ENCODE measurements around the gene ZNF883.
A peak's percentile ranks its signal among the peaks of the same experiment; 100 is the strongest.
"Not testable (repeated sequence)": the region's sequence is repeated elsewhere in the genome, so short reads cannot be mapped to it uniquely, and the experiment has no call there.

The ZNF883 gene

GRCh38 chr9:113011911-113012381 lies at the start of gene ZNF883:
Gene ZNF883 (minus strand): TSS chr9:113012192.
- DNase-seq (ENCODE audit: low read depth), result peak; percentile 0

GRCh38 chr9:113061072-113061850 lies 49.3 kb upstream of the ZNF883 start:
- DNase-seq (ENCODE audit: low read depth), result not testable (repeated sequence)

GRCh38 chr9:113059581-113060284 lies 47.7 kb upstream of the ZNF883 start:
- DNase-seq (ENCODE audit: low read depth), result not testable (repeated sequence)

GRCh38 chr9:113057193-113057592 lies 45.2 kb upstream of the ZNF883 start:
- no peak for DNase-seq (ENCODE audit: low read depth)

- peak; percentile 58 for DNase-seq (ENCODE audit: low read depth)
Measured at GRCh38 chr9:113056191-113057106, 44.5 kb upstream of the ZNF883 start, which contains the start of gene ZFP37. Gene ZFP37 (minus strand): TSS chr9:113056724. CDS start chr9:113056688, 36 bp downstream.

GRCh38 chr9:113042884-113043657 lies 31.1 kb upstream of the ZNF883 start:
- DNase-seq (ENCODE audit: low read depth), result no peak

- no peak for DNase-seq (ENCODE audit: low read depth)
Measured at GRCh38 chr9:113026200-113026599, 14.2 kb upstream of the ZNF883 start.

GRCh38 chr9:113018247-113018646 lies 6.3 kb upstream of the ZNF883 start:
- DNase-seq (ENCODE audit: low read depth), result no peak

- no peak for DNase-seq (ENCODE audit: low read depth)
Measured at GRCh38 chr9:113012492-113012891, 500 bp upstream of the ZNF883 start.

GRCh38 chr9:113005777-113006176 lies 6.2 kb downstream of the ZNF883 start:
- no peak for DNase-seq (ENCODE audit: low read depth)

- DNase-seq (ENCODE audit: low read depth), result no peak
Measured at GRCh38 chr9:112997236-112997941, 14.6 kb downstream of the ZNF883 start.

- no peak for DNase-seq (ENCODE audit: low read depth)
Measured at GRCh38 chr9:112971415-112971814, 40.6 kb downstream of the ZNF883 start.

GRCh38 chr9:112970939-112971338 lies 41.1 kb downstream of the ZNF883 start:
- DNase-seq (ENCODE audit: low read depth), result no peak

GRCh38 chr9:112969730-112970129 lies 42.3 kb downstream of the ZNF883 start:
- DNase-seq (ENCODE audit: low read depth), result no peak

- DNase-seq (ENCODE audit: low read depth), result no peak
Measured at GRCh38 chr9:112955550-112955949, 56.4 kb downstream of the ZNF883 start.

GRCh38 chr9:112945620-112946208 lies 66.3 kb downstream of the ZNF883 start:
- DNase-seq (ENCODE audit: low read depth), result no peak

- DNase-seq (ENCODE audit: low read depth), result no peak
Measured at GRCh38 chr9:112939418-112939817, 72.6 kb downstream of the ZNF883 start.

GRCh38 chr9:112933696-112934095 lies 78.3 kb downstream of the ZNF883 start:
- DNase-seq (ENCODE audit: low read depth), result no peak

GRCh38 chr9:112925058-112925641 lies 86.8 kb downstream of the ZNF883 start:
- no peak for DNase-seq (ENCODE audit: low read depth)

- no peak for DNase-seq (ENCODE audit: low read depth)
Measured at GRCh38 chr9:112921549-112921948, 90.4 kb downstream of the ZNF883 start.

All from activated T-helper 9 cell treated with anti-CD3 and anti-CD28 coated beads, Interleukin-2, amount 50 U/mL, for 16 hours (primary cell).